ENCODE measurements around the gene ABCC11. TPM values are rescaled to one million over a fixed set of nuclear protein-coding genes. Genes with fewer than 3 reads are reported as not detected.

ABCC11 gene
- total and polyA plus RNA-seq, 2 donors (not counting 1 experiment from before 2014, with no cell fraction given) = 0.09 TPM; not detected in 1

GRCh38 chr16:48235058-48235555, 12.2 kb downstream of the ABCC11 start:
- Histone ChIP-seq H3K9me3 (ENCODE audit: control extremely low read depth in 1 of 3, control insufficient read depth in 2 of 3, insufficient read depth in 1 of 3, low read length in 2 of 3) (no peaks in the 10 kb centered on the region), H3K4me3 (ENCODE audit: control extremely low read depth in 1 of 5, extremely low read depth in 1 of 5, insufficient read depth in 1 of 5, low read depth in 2 of 5, low read length in 4 of 5) (no peak overlapping the region), H2AFZ (ENCODE audit: insufficient read depth, low read depth, low read length, poor library complexity, severe bottlenecking) (no peak overlapping the region), H3K27ac (ENCODE audit: low read length in 2 of 2) (no peak overlapping the region), H3K27me3 (replicated peaks in 1 of 4; ENCODE audit: control extremely low read depth in 1 of 4, control insufficient read depth in 3 of 4, insufficient read depth in 4 of 4, low read length in 3 of 4) (peaks cover 0 to 3% (median 0%) of the 10 kb centered on the region in 4 experiments), H3K4me2 (replicated peaks; ENCODE audit: low read depth, low read length, poor library complexity, severe bottlenecking) (no peak overlapping the region), H3K36me3 (replicated peaks in 1 of 2; ENCODE audit: control extremely low read depth in 1 of 2, control insufficient read depth in 1 of 2, extremely low read depth in 1 of 2, insufficient read depth in 2 of 2, low read length in 1 of 2) (no peaks in the 10 kb centered on the region), H3K4me1 (ENCODE audit: control insufficient read depth in 2 of 2, insufficient read depth in 2 of 2, low read length in 2 of 2) (no peaks in the 10 kb centered on the region), H3K79me2 (ENCODE audit: control insufficient read depth, insufficient read depth, low read length) (no peaks in the 10 kb centered on the region), H4K20me1 (ENCODE audit: control insufficient read depth, insufficient read depth, low read length, poor library complexity, severe bottlenecking) (no peaks in the 10 kb centered on the region), H3K9ac (ENCODE audit: low read length) (no peak overlapping the region)
- DNase-seq = no peak
- intact Hi-C loops (cut with micrococcal nuclease) = no loop called here
- no peaks in the 10 kb centered on the region for H3K4me1 Mint-ChIP-seq
- H3K4me3 Mint-ChIP-seq = no peak overlapping the region
- peaks cover 4% of the 10 kb centered on the region for H3K9me3 Mint-ChIP-seq (ENCODE audit: insufficient read depth)
- WGBS (ENCODE audit: insufficient coverage) = 98% methylated on average over 5 of the region's 6 CpGs
- TF ChIP-seq CTCF (IDR thresholded peaks at IDR 0.05) (no peak), EZH2 (IDR thresholded peaks at IDR 0.05; ENCODE audit: borderline replicate concordance, insufficient read depth, low read depth, low read length, poor library complexity, severe bottlenecking) (no peak)
- H3K27me3 Mint-ChIP-seq = peaks cover 1% of the 10 kb centered on the region
- ChIA-PET POLR2A (no interaction called here), CTCF (interaction anchor here (1.3 kb wide), 1 partner anchor 387 kb away, joined by 4 read pairs; no protein-coding TSS in a partner anchor)
- ATAC-seq (ENCODE audit: low read depth) = no peak
- H3K27ac Mint-ChIP-seq = no peak overlapping the region

GRCh38 chr16:48234630-48235029, 12.7 kb downstream of the ABCC11 start:
- CTCF ChIA-PET = interaction anchor here (1.3 kb wide), 1 partner anchor 387 kb away, joined by 4 read pairs; no protein-coding TSS in a partner anchor
- intact Hi-C loops (cut with micrococcal nuclease) = no loop called here
- no peak overlapping the region for H3K27ac Mint-ChIP-seq
- Histone ChIP-seq H3K27me3 (replicated peaks in 1 of 4; ENCODE audit: control extremely low read depth in 1 of 4, control insufficient read depth in 3 of 4, insufficient read depth in 4 of 4, low read length in 3 of 4) (peaks cover 0 to 3% (median 0%) of the 10 kb centered on the region in 4 experiments), H3K9me3 (ENCODE audit: control extremely low read depth in 1 of 3, control insufficient read depth in 2 of 3, insufficient read depth in 1 of 3, low read length in 2 of 3) (no peaks in the 10 kb centered on the region), H2AFZ (ENCODE audit: insufficient read depth, low read depth, low read length, poor library complexity, severe bottlenecking) (no peak overlapping the region), H3K9ac (ENCODE audit: low read length) (no peak overlapping the region), H3K27ac (ENCODE audit: low read length in 2 of 2) (no peak overlapping the region), H3K79me2 (ENCODE audit: control insufficient read depth, insufficient read depth, low read length) (no peaks in the 10 kb centered on the region), H3K4me2 (replicated peaks; ENCODE audit: low read depth, low read length, poor library complexity, severe bottlenecking) (no peak overlapping the region), H3K4me1 (ENCODE audit: control insufficient read depth in 2 of 2, insufficient read depth in 2 of 2, low read length in 2 of 2) (no peaks in the 10 kb centered on the region), H3K36me3 (replicated peaks in 1 of 2; ENCODE audit: control extremely low read depth in 1 of 2, control insufficient read depth in 1 of 2, extremely low read depth in 1 of 2, insufficient read depth in 2 of 2, low read length in 1 of 2) (no peaks in the 10 kb centered on the region), H3K4me3 (ENCODE audit: control extremely low read depth in 1 of 5, extremely low read depth in 1 of 5, insufficient read depth in 1 of 5, low read depth in 2 of 5, low read length in 4 of 5) (no peak overlapping the region), H4K20me1 (ENCODE audit: control insufficient read depth, insufficient read depth, low read length, poor library complexity, severe bottlenecking) (no peaks in the 10 kb centered on the region)
- H3K27me3 Mint-ChIP-seq = peaks cover 6% of the 10 kb centered on the region
- ATAC-seq (ENCODE audit: low read depth) (no peak), DNase-seq (no peak)
- no peaks in the 10 kb centered on the region for H3K9me3 Mint-ChIP-seq (ENCODE audit: insufficient read depth)
- H3K4me1 Mint-ChIP-seq = no peaks in the 10 kb centered on the region
- TF ChIP-seq EZH2 (IDR thresholded peaks at IDR 0.05; ENCODE audit: borderline replicate concordance, insufficient read depth, low read depth, low read length, poor library complexity, severe bottlenecking) = no peak
- no peak for TF ChIP-seq CTCF (IDR thresholded peaks at IDR 0.05)
- H3K4me3 Mint-ChIP-seq = no peak overlapping the region
- POLR2A ChIA-PET = no interaction called here
